GM18526 (cell line): Measurements from ENCODE around the gene ACTN4.

Experiments
- POLR2A ChIP-seq: IDR thresholded peaks from 3 replicates; pipeline ENCODE4 v1.6.1; 2011; ENCODE audit not compliant: insufficient read length; ENCODE audit errors: extremely low read depth

ACTN4 gene

GRCh38 chr19:38655148-38655824 is 7.8 kb downstream of the ACTN4 start:
- TF ChIP-seq POLR2A = no peak

GRCh38 chr19:38656171-38656981 is 8.9 kb downstream of the ACTN4 start:
- no peak for TF ChIP-seq POLR2A

- TF ChIP-seq POLR2A = no peak
These were observed 10.3 kb downstream of the ACTN4 start for GRCh38 chr19:38657633-38658222.

- no peak for TF ChIP-seq POLR2A
These were observed 11.2 kb downstream of the ACTN4 start for GRCh38 chr19:38658462-38659306.

- TF ChIP-seq POLR2A = no peak
These were observed 13.3 kb downstream of the ACTN4 start for GRCh38 chr19:38660724-38661123.

GRCh38 chr19:38661136-38661535 is 13.7 kb downstream of the ACTN4 start:
- TF ChIP-seq POLR2A = no peak

GRCh38 chr19:38661996-38662395 is 14.5 kb downstream of the ACTN4 start:
- TF ChIP-seq POLR2A = no peak

- TF ChIP-seq POLR2A = no peak
These were observed 15.2 kb downstream of the ACTN4 start for GRCh38 chr19:38662537-38663155.

- TF ChIP-seq POLR2A = no peak
These were observed 15.8 kb downstream of the ACTN4 start for GRCh38 chr19:38663156-38663651.

GRCh38 chr19:38663957-38664502 is 16.6 kb downstream of the ACTN4 start:
- TF ChIP-seq POLR2A = no peak

GRCh38 chr19:38664503-38665211 is 17.2 kb downstream of the ACTN4 start:
- TF ChIP-seq POLR2A = no peak

GRCh38 chr19:38665219-38665931 is 17.9 kb downstream of the ACTN4 start:
- TF ChIP-seq POLR2A = no peak
